HT1080 (cell line): ENCODE data around the gene PHKB. TPM values are rescaled to one million over a fixed set of nuclear protein-coding genes. Genes with fewer than 3 reads are reported as not detected.
A peak's percentile ranks its signal among the peaks of the same experiment; 100 is the strongest.
"Not testable (repeated sequence)": the region's sequence is repeated elsewhere in the genome, so short reads cannot be mapped to it uniquely, and the experiment has no call there.

Experiments used
- DNase-seq: peaks from one replicate; pipeline ENCODE4 v3.0.0-alpha.2; 2015; ENCODE audit warnings: low read depth
- total RNA-seq: library from RNA; depleted of rRNA; stranded (reverse); fragments of >200 nt; shearing (Covaris generic); gene quantifications from 2 replicates; pipeline ENCODE4 v1.2.3, GENCODE V29; 2014

Gene PHKB
- total RNA-seq, 1 experiment from 2014 or later = 35.5 TPM

GRCh38 chr16:47469227-47469626 lies 8.1 kb downstream of the PHKB start:
- DNase-seq = no peak

DNA sequence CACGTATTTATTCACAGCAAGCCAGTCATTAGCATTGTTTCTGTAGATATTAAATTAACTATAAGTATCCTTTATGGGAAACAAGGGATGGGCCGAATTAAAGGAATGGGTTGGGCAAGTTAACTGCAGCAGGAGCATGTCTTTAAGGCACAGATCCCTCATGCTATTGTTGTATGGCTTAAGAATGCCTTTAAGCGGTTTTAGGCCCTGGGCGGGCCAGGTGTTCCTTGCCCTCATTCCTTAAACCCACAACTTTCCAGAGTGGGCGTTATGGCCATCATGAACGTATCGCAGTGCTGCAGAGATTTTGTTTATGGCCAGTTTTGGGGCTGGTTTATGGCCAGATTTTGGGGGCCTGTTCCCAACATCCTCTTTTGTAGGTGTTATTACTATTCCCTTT lies 9.1 kb downstream of the PHKB start:
- DNase-seq = no peak

- DNase-seq = no peak
Observed at GRCh38 chr16:47470810-47471209, 9.7 kb downstream of the PHKB start.

GRCh38 chr16:47473004-47473403 lies 11.9 kb downstream of the PHKB start:
- not testable (repeated sequence) for DNase-seq

GRCh38 chr16:47473792-47474191 lies 12.7 kb downstream of the PHKB start:
- DNase-seq = no peak

GRCh38 chr16:47475786-47476185 lies 14.7 kb downstream of the PHKB start:
- no peak for DNase-seq

DNA sequence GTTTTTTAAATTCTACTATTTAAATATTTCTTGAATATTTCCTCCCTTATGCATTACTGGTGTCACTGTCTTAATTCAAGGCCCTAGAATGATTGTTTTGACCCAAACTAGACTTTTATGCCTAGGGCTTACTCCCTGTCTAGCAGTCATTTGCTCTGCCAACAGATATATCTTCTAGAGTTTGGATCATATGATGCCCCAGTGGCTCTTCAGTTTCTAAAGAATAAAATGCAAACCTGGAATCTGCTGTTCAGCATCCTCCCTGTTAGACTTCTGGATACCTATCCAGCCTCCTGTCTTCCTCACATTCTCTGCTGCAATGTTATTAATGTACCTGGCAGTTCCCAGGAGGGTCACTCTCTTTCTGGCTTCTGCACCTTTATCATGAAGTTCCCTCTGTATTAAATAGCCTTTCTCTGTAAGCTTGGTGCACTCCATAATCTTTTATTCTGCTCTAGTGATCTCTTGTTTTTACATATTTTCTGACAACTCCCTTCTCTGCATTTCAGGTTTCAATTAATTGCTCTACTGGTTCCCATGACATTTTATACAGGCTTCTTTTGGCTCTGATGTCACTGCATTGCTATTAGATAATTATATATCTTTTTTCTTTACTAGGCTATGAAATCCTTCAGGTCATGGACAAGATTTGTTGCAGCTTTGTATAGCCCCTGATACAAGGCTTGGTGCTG lies 15.7 kb downstream of the PHKB start:
- DNase-seq = no peak

- DNase-seq = peak; percentile 36
Observed at GRCh38 chr16:47477679-47478078, 16.5 kb downstream of the PHKB start.

- no peak for DNase-seq
Observed at GRCh38 chr16:47480410-47480809, 19.3 kb downstream of the PHKB start.

DNA sequence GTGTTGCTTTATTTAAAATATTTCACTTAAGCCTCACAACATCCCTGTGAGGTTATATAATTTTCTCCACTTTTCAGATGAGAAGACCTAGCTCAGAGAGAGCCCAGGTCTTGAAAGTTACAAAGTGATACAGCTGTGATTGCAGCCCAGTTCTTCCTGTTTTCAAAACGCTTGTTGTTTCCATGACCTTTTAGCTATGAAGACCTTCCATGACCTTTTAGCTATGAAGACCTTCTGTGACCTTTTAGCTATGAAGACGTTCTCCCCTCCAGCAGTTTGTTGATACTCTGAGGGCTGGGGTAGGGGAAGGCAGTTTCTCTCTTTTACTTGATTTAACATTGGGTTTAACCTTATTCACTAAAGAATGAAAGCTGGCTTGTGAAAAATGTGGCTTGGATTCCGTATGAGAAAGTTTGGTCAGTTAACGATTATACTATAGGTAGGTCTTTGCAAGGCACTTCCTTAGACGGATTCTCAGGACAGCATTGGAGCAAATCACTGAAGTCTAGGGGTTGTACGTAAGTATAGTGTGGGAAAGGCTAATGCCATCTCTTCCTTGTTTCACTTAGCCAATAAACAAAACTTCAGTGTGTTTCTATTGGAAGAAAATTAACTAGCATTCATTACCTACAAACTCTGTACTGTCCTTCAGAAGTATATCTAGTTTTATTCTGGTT lies 20.7 kb downstream of the PHKB start:
- DNase-seq = no peak

- DNase-seq = no peak
Observed at GRCh38 chr16:47483616-47484015, 22.5 kb downstream of the PHKB start.

DNA sequence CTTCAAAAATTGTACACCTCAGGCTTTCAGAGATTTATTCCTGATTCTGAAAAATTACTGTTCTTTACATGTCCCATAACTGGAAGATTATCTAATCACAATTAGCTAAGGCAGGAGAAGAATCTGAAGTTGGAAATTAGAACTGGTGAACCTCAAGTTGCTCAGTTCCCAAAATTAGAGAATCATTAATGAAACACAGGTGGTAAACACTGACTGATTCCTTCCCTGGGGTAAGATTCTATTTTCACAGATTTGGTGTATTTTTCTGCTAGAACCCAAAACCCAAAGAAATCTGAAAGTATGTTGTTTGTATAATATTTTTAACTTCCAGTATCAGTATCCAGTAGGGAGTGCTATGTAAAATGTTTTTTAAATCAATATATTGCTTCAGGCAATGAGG lies 25.7 kb downstream of the PHKB start:
- no peak for DNase-seq

DNA sequence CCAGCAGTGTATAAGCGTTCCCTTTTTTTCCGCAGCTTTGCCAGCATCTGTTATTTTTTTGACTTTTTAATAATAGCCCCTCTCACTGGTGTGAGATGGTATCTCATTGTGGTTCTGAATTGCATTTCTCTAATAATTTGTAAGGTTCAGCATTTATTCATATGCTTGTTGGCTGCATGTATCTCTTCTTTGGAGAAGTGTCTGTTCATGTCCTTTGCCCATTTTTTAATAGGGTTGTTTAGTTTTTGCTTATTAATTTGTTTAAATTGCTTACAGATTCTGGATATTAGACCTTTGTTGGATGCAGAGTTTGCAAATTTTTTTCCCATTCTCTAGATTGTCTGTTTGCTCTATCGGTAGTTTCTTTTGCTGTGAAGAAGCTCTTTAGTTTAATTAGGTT lies 26.9 kb downstream of the PHKB start:
- DNase-seq = no peak

- DNase-seq = no peak
Observed at GRCh38 chr16:47490471-47490870, 29.3 kb downstream of the PHKB start.

DNA sequence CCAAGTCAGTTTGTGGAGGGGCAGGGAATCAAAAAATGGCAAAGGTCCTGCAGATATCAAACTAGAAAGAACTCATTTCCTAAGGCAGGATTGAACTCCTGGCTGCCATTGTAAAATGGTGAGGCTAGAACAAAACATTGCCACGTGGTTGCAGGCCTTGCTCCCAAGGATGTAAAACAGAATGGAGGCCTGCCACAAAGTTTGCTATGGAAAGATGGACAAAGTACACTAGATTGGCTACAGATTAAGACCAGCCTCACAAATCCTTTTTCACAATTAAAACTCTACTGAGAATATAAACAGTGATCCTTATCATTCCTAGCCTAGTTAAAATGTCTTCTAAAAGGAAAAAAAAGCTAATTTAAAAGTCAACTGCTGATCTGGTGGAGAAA lies 30.9 kb downstream of the PHKB start:
- no peak for DNase-seq

GRCh38 chr16:47492428-47493377 lies 31.6 kb downstream of the PHKB start:
- no peak for DNase-seq

DNA sequence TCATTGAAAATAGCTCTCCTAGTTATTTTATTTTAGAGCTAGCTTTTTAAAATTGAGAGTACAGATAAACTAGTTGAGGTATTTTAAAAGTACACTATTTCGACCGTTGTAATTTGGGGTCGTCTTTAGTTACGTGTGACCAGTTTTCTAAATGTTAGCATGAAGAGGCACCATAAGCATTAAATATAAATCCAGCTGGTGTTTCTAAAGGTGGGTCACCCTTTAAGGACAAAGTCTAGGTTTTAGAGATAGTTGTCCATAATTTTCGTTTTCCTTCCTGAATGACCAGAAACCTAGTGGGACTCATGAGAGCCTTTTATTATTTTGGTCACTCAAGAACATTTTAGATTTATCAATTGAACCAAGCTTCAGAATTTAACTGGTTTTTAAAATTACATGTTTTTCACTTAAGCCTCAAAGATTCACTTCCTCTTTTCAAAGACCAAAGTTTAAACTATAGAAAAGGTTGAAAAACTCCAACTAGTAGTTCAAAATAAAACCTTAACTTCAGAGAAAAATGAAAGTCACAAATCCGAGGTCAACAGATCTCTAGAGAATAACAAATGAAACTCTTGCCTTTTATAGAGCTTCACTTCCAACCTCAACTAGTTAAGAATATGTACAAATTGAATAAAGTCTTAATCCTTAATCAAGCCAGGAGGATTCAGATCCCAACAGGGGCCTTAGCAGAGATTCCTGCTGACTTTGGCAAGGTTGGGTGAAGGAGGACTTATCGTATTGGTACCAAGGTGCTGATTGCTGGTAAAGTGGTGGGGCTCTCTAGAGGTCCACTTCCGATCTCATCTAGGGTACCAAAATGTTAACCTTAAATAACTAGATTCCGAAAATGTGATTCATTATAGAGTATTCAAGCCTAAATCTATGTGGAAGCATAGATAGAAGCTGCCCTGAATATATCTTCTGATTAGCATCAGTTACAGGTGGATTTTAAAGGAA lies 32.5 kb downstream of the PHKB start:
- no peak for DNase-seq

GRCh38 chr16:47499080-47499699 lies 38.1 kb downstream of the PHKB start:
- no peak for DNase-seq

DNA sequence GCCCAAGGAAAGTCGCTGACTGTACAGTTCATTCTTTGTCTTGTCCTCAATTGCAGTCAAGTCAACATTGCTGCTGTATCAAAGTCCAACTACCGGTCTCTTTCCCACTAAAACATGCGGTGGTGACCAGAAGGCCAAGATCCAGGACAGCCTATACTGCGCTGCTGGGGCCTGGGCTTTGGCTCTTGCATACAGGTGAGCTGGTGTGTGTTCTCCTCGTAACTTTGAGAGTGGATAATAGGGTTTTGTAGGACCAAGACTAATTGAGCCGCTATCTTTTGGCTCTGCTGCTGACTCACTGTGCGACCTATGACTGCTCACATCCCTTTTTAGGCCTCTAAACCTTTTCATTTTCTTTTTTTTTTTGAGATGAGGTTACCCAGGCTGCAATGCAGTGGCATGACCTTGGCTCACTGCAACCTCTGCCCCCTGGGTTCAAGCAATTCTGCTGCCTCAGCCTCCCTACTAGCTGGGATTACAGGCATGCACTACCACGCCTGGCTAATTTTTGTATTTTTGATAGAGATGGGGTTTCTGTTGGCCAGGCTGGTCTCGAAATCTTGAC lies 38.7 kb downstream of the PHKB start:
- no peak for DNase-seq

DNA sequence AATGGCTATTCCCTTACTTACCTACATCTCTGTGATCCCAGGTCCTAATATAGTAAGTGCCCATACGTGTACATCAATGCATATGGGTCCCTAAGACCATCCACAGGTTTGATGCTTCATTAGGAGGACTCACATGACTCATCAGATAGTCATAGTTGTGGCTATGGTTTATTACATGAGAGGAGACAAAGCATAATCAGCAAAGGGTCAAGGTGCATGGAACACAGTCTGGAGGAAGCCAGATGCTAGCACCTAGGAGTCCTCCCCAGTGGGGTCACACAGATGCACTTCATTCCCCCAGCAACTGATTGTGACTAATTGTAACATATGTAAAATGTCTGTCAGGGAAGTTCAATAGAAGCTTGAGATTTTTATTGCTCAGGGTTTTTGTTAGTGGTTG lies 42.8 kb downstream of the PHKB start:
- peak; percentile 69 for DNase-seq
